ENCODE data around the gene HAND2.

The HAND2 gene

DNA sequence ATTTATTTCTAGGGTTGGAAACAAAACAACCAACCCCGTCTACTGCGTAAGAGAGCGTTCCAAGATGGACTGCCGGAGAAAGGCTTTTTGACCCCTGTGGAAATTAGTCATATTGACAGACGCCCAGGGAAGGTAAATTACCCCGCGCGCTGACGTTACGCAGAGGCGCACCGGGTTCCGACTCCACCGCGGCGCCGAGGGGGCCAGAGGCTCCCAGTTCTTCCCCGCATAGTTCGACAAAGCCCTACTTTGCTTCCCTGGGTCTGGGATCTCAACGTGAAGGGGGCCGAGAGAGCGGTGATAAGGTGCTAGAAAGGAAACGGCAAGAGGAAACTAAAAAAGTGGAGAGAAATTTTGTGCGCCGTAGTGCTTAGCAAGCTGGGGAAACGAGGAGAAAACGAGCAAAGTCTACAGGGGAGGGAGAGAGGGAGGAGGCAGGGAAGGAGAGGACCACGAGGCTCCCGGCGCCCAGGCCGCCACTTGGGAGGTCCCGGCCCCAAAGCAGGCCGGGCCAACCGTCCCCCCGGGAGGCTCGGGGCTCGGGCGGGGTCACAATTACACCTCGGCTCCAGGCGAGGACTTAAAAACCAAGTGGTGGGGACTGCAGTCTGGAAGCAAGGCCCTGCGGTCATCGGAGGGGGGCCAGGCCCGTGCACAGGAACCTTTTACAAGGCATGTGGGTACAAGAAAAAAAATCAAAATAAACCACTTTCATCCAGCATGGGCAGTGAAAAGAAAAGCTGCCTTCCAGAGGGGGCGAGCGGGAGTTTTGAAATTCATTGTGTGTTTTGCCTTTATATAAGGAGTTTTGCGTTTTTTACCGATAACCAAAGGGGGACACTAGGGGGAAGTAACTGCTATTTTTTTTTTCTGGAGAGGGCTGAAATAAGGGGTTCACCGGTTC lies 13.2 kb downstream of the HAND2 start:
- no peaks in the 10 kb centered on the region; the same call in none of the 2 replicates for H3K27me3 ChIP-seq (replicated peaks; ENCODE audit: control insufficient read depth, insufficient read depth, low read length)
- H3K36me3 ChIP-seq (ENCODE audit: control insufficient read depth, insufficient read depth, low read length), result no peaks in the 10 kb centered on the region
- TF ChIP-seq, protein P1, sequence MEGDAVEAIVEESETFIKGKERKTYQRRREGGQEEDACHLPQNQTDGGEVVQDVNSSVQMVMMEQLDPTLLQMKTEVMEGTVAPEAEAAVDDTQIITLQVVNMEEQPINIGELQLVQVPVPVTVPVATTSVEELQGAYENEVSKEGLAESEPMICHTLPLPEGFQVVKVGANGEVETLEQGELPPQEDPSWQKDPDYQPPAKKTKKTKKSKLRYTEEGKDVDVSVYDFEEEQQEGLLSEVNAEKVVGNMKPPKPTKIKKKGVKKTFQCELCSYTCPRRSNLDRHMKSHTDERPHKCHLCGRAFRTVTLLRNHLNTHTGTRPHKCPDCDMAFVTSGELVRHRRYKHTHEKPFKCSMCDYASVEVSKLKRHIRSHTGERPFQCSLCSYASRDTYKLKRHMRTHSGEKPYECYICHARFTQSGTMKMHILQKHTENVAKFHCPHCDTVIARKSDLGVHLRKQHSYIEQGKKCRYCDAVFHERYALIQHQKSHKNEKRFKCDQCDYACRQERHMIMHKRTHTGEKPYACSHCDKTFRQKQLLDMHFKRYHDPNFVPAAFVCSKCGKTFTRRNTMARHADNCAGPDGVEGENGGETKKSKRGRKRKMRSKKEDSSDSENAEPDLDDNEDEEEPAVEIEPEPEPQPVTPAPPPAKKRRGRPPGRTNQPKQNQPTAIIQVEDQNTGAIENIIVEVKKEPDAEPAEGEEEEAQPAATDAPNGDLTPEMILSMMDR (IDR thresholded peaks at IDR 0.05; ENCODE audit: insufficient read depth, low read length, poor library complexity, severe bottlenecking), result no peak
- H3K4me3 ChIP-seq (replicated peaks; ENCODE audit: low read depth, low read length), result no peak overlapping the region
- DNase-seq (ENCODE audit: extremely low read depth, insufficient read length), result no peak

DNA sequence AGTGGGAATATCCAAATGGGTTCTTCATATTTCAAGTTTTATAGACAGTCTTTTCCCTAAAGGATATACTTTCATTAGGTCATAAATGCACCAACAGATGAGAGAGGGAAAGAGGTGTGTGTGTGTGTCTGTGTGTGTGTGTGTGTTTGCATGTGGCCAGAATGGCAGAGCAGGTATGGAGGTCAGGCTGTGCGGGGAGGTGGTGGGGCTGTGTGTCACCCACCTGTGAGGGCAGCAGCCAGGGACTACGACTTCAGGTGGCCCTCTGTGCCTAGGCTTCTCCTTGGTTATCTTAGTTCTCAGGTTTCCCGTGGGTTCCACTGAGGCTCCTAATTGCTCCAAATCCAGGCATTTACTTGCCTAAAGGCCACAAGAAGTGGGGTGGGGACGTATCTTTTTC lies 14.6 kb downstream of the HAND2 start:
- H3K36me3 ChIP-seq (ENCODE audit: control insufficient read depth, insufficient read depth, low read length), result no peaks in the 10 kb centered on the region
- TF ChIP-seq, protein P1 (IDR thresholded peaks at IDR 0.05; ENCODE audit: insufficient read depth, low read length, poor library complexity, severe bottlenecking), result no peak
- H3K4me3 ChIP-seq (replicated peaks; ENCODE audit: low read depth, low read length), result no peak overlapping the region
- no peak for DNase-seq (ENCODE audit: extremely low read depth, insufficient read length)
- no peaks in the 10 kb centered on the region; the same call in none of the 2 replicates for H3K27me3 ChIP-seq (replicated peaks; ENCODE audit: control insufficient read depth, insufficient read depth, low read length)

DNA sequence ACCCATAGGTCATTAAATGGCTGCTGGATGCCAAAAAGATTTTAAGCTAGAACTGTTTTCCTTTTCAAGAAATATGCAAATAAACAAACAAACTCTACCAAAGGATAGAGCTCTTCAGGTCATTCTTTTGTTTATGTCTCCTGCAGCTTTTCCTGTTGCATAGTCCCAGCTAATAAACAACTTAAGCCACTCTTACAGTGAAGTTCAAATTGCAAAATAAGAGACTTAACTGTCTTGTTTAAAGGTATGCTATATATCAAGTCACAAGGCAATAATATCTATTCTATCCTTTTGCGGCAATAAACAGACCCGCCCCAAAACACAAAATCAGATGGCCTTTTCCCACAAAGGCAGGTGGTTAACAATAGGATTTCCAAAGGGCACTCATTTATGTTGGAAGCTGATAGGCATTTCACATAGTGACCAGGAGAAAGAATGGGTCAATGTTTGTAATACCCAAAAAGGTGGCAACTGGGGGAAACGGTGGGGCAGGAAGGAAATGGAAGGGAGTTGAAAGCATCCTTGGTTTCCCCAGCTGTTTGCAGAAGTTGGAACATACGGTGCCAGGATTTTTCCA lies 15.3 kb downstream of the HAND2 start:
- Histone ChIP-seq H3K27me3 (replicated peaks; ENCODE audit: control insufficient read depth, insufficient read depth, low read length) (no peaks in the 10 kb centered on the region; the same call in none of the 2 replicates), H3K4me3 (replicated peaks; ENCODE audit: low read depth, low read length) (no peak overlapping the region), H3K36me3 (ENCODE audit: control insufficient read depth, insufficient read depth, low read length) (no peaks in the 10 kb centered on the region)
- DNase-seq (ENCODE audit: extremely low read depth, insufficient read length), result no peak
- TF ChIP-seq, protein P1 (IDR thresholded peaks at IDR 0.05; ENCODE audit: insufficient read depth, low read length, poor library complexity, severe bottlenecking), result no peak

DNA sequence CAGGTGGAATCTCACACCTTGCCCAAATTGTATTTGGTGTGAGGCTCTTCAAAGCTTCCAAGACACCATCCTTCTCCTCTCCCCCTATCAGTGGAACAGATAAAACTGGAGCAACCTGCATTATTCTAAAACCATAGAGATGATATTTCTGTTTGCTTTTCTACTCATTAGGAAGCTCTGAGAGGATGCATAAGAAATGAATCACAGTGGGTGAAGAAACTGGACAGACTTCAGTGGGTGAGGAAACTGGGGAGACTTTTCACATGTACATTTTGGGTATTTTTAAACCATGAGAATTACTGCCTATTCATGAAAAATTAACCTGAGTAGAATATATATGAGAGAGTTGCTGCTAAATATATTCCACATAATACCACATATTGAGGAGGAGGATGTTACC lies 16.4 kb downstream of the HAND2 start:
- Histone ChIP-seq H3K27me3 (replicated peaks; ENCODE audit: control insufficient read depth, insufficient read depth, low read length) (no peaks in the 10 kb centered on the region; the same call in none of the 2 replicates), H3K4me3 (replicated peaks; ENCODE audit: low read depth, low read length) (no peak overlapping the region), H3K36me3 (ENCODE audit: control insufficient read depth, insufficient read depth, low read length) (no peaks in the 10 kb centered on the region)
- no peak for DNase-seq (ENCODE audit: extremely low read depth, insufficient read length)
- TF ChIP-seq, protein P1 (IDR thresholded peaks at IDR 0.05; ENCODE audit: insufficient read depth, low read length, poor library complexity, severe bottlenecking), result no peak

DNA sequence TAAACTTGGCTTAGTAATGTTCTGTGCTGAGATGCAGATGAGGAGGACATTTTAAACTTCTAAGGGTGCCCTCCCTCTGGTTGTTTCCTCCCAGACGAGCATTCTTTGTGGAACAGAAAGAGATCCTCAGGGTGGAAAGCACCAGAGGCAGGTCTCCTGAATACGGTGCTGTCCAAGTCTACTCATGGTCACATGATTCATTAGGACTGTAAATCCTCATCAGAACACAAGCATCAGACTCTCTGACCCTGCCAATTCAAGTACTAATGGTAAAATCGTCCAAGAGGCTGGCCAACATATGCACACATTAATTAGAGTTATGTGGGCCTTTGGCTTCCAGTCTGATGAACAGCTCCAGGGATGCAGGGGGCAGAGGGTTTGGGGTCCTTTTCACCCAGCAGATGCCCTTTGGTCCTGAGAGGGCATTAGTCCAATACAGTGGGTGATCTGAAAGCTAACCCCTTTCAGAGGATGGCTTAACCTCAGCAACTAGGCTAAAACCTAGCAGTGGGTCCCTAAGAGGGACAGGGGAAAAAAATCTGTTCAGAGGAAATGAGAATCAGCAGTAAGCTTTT lies 18.2 kb downstream of the HAND2 start:
- Histone ChIP-seq H3K27me3 (replicated peaks; ENCODE audit: control insufficient read depth, insufficient read depth, low read length) (no peaks in the 10 kb centered on the region; the same call in none of the 2 replicates), H3K4me3 (replicated peaks; ENCODE audit: low read depth, low read length) (no peak overlapping the region), H3K36me3 (ENCODE audit: control insufficient read depth, insufficient read depth, low read length) (no peaks in the 10 kb centered on the region)
- no peak for DNase-seq (ENCODE audit: extremely low read depth, insufficient read length)
- TF ChIP-seq, protein P1 (IDR thresholded peaks at IDR 0.05; ENCODE audit: insufficient read depth, low read length, poor library complexity, severe bottlenecking), result no peak
